Stimulated activated CD4-positive, alpha-beta T cell treated with anti-CD3 and anti-CD28 coated beads, Interleukin-2, amount 100 ng/mL, for 4 hours (primary cell): ENCODE results near the gene DSPP.
"Not testable (repeated sequence)": the region's sequence is repeated elsewhere in the genome, so short reads cannot be mapped to it uniquely, and the experiment has no call there.

Source experiments
- DNase-seq: peaks from one replicate; pipeline ENCODE4 v3.0.0-alpha.2; 2020; ENCODE audit warnings: low read depth

The DSPP gene

GRCh38 chr4:87608229-87608628, at the start of gene DSPP:
DSPP (plus strand) TSS chr4:87608529; CDS start chr4:87610909, 2,380 bp downstream.
- DNase-seq = no peak

DNA sequence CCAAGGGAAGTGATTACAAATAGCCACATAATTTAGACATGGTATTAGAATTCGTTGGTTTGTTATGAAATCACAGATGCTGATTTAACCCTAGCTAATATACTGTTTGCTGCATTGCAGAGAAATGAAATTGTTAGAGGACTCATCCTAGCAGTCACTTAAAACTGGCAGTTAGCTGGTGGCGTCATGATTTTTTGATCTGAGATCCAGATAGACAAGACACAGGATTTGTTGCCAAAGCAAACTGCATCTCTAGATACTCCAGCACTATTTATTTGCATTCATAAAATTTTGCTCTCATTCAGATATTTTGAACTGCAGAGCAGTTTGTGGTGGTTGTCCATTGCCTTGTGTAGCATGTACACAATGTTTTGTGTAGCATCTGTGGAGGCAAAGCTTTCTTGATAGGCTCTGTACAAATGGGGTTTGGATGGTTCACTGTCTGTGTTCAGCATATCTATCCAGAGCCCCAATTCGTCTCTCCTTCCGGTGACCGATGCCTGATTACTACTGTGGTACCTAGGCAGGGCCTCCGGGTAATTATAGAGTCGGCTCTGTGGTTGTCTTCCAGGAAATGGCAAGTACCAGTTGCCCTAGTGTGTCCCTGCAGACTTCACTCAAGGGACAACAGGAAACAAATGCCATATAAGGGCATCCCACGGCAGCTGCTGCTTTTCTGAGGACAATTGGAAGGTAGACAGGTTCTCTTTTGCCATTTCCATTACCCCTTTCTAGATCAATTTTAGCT, 49.1 kb upstream of the DSPP start:
- peak; percentile 2 for DNase-seq

DNA sequence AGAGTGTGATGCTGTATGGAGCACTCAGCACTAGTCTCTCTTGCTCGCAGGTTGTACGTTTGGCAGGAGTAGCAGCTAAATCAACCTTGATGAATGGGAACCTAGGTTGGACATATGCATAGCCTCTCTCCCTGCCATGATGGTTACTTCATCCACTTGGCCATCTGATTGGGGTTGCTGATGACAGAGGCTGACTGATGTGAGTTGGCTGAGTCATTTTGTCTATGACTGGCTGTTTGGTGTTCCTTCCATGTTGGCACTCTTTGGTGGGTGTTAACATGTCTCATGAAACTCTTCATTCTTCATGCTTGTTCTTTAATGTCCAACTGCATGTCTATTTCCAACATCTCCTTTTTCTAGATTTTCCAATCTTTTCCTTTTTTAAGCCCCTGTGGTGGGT, 47.5 kb upstream of the DSPP start:
- DNase-seq = no peak

GRCh38 chr4:87565746-87566145, 42.6 kb upstream of the DSPP start:
- DNase-seq = no peak

DNA sequence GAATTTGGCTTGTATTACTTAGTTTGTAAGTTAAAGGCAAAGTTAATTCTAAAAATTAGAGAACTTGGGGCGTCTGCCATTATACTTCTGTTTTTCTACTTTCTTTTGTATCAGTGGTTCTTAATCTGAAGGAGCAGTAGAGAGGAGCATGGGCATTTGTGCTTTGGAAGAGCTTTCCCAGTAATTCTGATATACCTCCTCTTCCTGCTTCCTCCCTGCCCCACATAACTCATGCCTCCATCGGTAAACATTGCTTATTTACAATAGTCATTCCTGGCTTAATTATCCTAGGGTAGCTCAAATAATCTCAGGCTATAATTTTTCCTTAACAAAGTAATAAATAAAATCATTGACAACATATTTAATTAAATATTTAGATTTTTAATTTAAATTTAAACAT, 42.1 kb upstream of the DSPP start:
- DNase-seq = no peak

- no peak for DNase-seq
Observed at GRCh38 chr4:87567191-87567590, 41.1 kb upstream of the DSPP start.

- no peak for DNase-seq
Observed at GRCh38 chr4:87570290-87570805, 38.0 kb upstream of the DSPP start.

GRCh38 chr4:87574376-87574775, 34.0 kb upstream of the DSPP start:
- not testable (repeated sequence) for DNase-seq

DNA sequence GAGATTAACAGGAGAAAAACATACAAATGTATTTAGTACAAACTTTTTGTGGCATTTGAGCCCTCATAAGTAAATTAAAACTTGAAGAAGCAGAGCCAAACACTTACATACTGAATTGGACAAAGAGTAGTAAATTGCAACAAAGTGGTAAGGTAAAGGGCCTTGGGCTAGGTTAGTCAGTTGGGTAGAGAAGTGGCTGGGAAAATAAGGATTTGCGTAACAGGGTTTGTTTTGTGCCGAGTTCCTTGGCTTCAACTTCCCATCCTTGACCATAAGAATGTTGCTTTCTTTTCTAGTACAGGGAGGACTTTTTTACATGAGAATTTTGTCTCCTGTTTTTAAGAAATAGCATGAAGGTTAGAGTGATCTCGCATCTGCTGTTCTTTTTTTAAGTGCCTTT, 33.3 kb upstream of the DSPP start:
- DNase-seq = no peak

DNA sequence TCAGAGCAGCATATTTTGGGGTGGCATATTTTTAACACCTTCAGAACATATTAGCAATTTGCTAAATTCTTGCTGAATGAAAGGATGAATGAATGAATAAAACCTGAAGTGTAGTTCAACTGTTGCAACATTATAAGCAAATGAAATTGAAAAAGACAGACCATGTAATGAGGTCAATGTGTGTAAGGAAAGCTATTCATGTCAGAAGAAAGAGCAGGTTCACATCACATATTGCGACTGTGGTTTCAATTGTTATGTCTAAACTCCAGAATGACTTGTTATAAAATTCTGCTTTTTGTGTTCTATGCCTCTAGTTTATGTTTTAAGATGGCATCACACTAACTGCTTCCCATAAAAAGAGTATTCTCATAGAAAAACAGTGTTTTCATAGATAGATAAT, 32.9 kb upstream of the DSPP start:
- no peak for DNase-seq

- DNase-seq = no peak
Observed at GRCh38 chr4:87575983-87576382, 32.3 kb upstream of the DSPP start.

- DNase-seq = no peak
Observed at GRCh38 chr4:87579478-87579877, 28.9 kb upstream of the DSPP start.

GRCh38 chr4:87580057-87580456, 28.3 kb upstream of the DSPP start:
- no peak for DNase-seq

DNA sequence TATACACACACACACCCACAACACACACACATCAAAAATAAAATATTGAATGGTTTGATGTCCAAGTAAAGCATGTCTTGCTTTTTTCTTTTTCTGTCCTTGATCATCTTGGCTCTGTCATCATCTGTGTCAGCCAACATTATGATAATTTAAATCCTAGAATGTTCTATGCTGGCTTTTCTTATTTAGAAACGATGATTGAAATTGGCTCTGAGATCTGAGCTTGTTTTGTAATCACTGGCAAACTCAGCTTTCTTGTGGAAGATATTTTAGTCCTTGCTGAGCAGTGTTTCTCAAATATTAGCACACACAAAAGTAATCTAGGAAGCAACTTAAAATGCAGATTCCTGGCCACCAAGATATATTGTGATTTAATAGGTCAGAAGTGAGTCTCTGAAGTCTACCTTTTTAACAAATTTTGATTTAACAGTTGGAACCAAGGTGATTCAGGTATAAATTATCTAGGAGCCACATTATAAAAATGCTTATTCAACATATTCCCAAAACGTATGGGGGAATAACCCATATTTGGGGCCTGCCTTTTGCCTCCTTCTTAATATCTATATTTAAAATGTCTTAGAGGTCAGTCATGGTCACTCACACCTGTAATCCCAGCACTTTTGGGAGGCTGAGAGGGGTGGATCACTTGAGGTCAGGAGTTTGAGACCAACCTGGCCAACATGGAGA, 24.0 kb upstream of the DSPP start:
- DNase-seq = no peak

- DNase-seq = no peak
Observed at GRCh38 chr4:87589531-87589930, 18.8 kb upstream of the DSPP start.

- no peak for DNase-seq
Observed at GRCh38 chr4:87592124-87592523, 16.2 kb upstream of the DSPP start.

DNA sequence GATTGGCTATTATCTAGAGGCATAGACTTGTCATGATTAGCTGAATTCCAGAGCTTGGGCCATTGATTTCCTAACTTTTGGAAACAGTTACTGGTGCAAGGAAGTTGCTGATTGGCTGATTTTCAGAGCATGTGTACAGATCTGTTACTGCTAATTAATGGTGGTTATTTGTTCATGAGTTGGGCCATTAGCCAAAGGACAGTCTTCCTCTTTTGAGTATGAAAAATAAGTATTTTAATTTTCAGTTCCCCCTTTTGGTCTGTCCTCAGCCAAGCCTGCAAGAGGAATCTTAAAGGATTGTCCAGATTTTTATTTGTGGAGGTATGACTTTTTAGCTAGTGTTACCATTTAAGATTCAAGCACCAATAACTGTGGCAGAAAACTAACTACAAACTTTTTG, 7.0 kb upstream of the DSPP start:
- no peak for DNase-seq

DNA sequence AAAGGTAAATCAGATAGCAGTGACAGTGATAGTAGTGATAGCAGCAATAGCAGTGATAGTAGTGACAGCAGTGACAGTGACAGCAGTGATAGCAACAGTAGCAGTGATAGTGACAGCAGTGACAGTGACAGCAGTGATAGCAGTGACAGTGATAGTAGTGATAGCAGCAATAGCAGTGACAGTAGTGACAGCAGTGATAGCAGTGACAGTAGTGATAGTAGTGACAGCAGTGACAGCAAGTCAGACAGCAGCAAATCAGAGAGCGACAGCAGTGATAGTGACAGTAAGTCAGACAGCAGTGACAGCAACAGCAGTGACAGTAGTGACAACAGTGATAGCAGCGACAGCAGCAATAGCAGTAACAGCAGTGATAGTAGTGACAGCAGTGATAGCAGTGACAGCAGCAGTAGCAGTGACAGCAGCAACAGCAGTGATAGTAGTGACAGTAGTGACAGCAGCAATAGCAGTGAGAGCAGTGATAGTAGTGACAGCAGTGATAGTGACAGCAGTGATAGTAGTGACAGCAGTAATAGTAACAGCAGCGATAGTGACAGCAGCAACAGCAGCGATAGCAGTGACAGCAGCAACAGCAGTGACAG, 6.1 kb downstream of the DSPP start:
- no peak for DNase-seq

- no peak for DNase-seq
Observed at GRCh38 chr4:87616268-87616667, 7.9 kb downstream of the DSPP start.

DNA sequence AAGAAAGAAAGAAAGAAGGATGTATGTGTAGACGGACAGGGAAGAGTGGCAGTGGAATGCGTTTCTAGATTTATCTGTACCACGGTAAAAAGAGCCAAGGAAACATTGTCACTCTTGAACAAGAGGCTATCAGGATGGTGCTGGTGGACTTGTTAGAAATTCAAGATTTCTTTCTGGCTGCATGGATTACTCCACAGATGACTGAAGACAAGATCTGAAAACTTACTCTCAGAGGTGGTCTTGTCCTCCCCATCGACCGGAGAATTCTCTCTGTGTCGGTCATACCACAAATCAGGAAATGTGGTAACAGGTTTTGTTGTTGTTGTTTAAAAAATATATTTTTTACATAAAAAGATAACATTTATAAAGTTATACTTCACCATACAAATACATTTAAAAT, 11.8 kb downstream of the DSPP start:
- DNase-seq = no peak

GRCh38 chr4:87620491-87620890, 12.2 kb downstream of the DSPP start:
- DNase-seq = no peak

DNA sequence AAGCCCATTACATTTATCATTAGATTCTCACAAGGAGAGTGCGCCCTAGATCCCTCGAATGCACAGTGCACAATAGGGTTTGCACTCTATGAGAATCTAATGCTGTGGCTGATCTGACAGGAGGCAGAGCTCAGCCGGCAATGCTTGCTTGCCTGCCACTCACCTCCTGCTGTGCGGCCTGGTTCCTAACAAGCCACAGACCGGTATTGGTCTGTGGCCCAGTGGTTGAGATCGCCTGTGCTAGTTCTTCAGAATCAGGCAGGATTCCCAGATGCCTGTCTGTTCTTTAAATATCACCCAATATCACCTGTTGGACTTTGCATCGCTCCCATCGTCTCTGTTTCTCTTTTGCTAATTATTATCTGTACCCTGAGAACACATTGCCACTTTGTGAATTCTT, 14.0 kb downstream of the DSPP start:
- DNase-seq = no peak

DNA sequence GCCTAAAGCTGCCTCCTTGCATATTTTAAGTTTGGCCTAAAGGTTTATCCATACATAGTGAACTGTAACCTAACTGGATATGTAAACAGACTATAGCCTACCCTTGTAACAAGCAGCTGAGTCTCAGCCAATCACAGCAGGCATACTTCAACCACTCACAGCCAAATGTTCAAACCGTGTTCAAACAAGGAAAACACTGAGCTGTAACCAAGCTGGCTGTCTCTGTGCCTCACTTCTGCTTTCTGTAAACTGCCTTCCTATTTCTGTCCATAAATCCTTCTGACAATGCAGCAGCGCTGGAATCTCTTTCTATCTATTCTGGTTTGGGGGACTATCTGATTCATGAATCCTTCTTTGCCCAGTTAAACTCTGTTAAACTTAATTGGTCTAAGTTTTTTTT, 16.4 kb downstream of the DSPP start:
- DNase-seq = no peak
